Measurements from ENCODE around the gene PCDHB10. TPM values are rescaled to one million over a fixed set of nuclear protein-coding genes. Genes with fewer than 3 reads are reported as not detected.
A peak's percentile ranks its signal among the peaks of the same experiment; 100 is the strongest.
"Not testable (repeated sequence)": the region's sequence is repeated elsewhere in the genome, so short reads cannot be mapped to it uniquely, and the experiment has no call there.

The PCDHB10 gene
- polyA plus RNA-seq, 2 of the 4 experiments (the other 2 are of a cell fraction): 0.06 TPM; not detected in 1

DNA sequence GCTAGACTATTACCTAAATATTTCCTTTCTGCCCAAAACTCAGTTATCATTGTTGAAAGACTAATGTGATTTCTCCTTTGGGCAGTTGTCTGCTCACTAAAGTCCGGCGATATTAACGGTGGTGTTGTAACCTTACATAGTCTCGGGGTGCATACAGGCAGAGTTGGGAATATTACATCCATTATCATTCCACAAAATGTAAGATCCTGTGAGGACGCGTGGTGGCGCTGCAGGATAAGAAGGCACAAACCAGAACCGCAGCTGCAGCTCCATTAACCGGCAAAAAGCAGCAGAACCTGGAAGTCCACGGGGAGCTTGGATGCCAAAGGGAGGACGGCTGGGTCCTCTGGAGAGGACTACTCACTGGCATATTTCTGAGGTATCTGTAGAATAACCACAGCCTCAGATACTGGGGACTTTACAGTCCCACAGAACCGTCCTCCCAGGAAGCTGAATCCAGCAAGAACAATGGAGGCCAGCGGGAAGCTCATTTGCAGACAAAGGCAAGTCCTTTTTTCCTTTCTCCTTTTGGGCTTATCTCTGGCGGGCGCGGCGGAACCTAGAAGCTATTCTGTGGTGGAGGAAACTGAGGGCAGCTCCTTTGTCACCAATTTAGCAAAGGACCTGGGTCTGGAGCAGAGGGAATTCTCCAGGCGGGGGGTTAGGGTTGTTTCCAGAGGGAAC is 21.6 kb downstream of the PCDHB10 start, which contains the start of gene PCDHB13:
PCDHB13 (plus strand) TSS at position 264 of the 684 bp plus-strand sequence; CDS start at position 469, 205 bp downstream.
- peaks cover 10% of the 10 kb centered on the region for H3K9me3 ChIP-seq
- ATAC-seq: peak; percentile 59 to 73; a peak in 5 of 6 replicates
- 2% methylated on average over 13 of the region's 18 CpGs for whole genome bisulfite sequencing (ENCODE audit: missing lambda C conversion rate)
- H3K27ac ChIP-seq, H3K4me1 ChIP-seq, POLR2A ChIA-PET, FAIRE-seq, H3K4me3 ChIP-seq, H3K4me2 ChIP-seq: not testable (repeated sequence)
- CTCF ChIA-PET: interaction anchor here (0.8 to 1.4 kb wide), 5 partner anchors 10 to 386 kb away, joined by 3 to 6 read pairs (median 3); partner anchors contain the start of genes PCDHA6, PCDHB10 and PCDHB14
- peak in 1 of 2 experiments; percentile 53 for DNase-seq (ENCODE audit: low read depth in 1 of 2, low spot score in 1 of 2)
- TF ChIP-seq RAD21 (conservative IDR thresholded peaks at IDR 0.05 in 1 of 2, IDR thresholded peaks at IDR 0.05 in 1 of 2): peak in 1 of 2 experiments; percentile 28; a peak in 1 of 5 replicates

- H3K9me3 ChIP-seq; ATAC-seq; FAIRE-seq; DNase-seq (ENCODE audit: low read depth in 1 of 2, low spot score in 1 of 2); H3K4me1 ChIP-seq; H3K4me3 ChIP-seq; H3K27ac ChIP-seq; H3K4me2 ChIP-seq; POLR2A ChIA-PET: not testable (repeated sequence)
- WGBS (ENCODE audit: missing lambda C conversion rate): 49% methylated on average over 9 of the region's 12 CpGs
- CTCF ChIA-PET: interaction anchor here (0.8 to 1.4 kb wide), 2 partner anchors 9 to 22 kb away, joined by 3 to 6 read pairs; partner anchors contain the start of genes PCDHB10 and PCDHB14
Measured at GRCh38 chr5:141214583-141214982, 22.4 kb downstream of the PCDHB10 start.

DNA sequence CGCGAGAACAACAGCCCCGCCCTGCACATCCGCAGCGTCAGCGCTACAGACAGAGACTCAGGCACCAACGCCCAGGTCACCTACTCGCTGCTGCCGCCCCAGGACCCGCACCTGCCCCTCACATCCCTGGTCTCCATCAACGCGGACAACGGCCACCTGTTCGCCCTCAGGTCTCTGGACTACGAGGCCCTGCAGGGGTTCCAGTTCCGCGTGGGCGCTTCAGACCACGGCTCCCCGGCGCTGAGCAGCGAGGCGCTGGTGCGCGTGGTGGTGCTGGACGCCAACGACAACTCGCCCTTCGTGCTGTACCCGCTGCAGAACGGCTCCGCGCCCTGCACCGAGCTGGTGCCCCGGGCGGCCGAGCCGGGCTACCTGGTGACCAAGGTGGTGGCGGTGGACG is 23.4 kb downstream of the PCDHB10 start:
- FAIRE-seq; H3K4me3 ChIP-seq; H3K27ac ChIP-seq; H3K4me1 ChIP-seq; ATAC-seq; POLR2A ChIA-PET; CTCF ChIA-PET; DNase-seq (ENCODE audit: low read depth in 1 of 2, low spot score in 1 of 2); H3K4me2 ChIP-seq: not testable (repeated sequence)
- WGBS (ENCODE audit: missing lambda C conversion rate): 74% methylated on average over 15 of the region's 40 CpGs
- peaks cover 11% of the 10 kb centered on the region; the same call in 2 of the 3 replicates for H3K9me3 ChIP-seq

DNA sequence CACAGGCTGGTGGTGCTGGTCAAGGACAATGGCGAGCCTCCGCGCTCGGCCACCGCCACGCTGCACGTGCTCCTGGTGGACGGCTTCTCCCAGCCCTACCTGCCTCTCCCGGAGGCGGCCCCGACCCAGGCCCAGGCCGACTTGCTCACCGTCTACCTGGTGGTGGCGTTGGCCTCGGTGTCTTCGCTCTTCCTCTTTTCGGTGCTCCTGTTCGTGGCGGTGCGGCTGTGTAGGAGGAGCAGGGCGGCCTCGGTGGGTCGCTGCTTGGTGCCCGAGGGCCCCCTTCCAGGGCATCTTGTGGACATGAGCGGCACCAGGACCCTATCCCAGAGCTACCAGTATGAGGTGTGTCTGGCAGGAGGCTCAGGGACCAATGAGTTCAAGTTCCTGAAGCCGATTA is 23.9 kb downstream of the PCDHB10 start:
- H3K4me3 ChIP-seq; H3K27ac ChIP-seq; CTCF ChIA-PET; DNase-seq (ENCODE audit: low read depth in 1 of 2, low spot score in 1 of 2); ATAC-seq; H3K4me2 ChIP-seq; FAIRE-seq; H3K4me1 ChIP-seq; POLR2A ChIA-PET: not testable (repeated sequence)
- 39% methylated on average over 10 of the region's 26 CpGs for WGBS (ENCODE audit: missing lambda C conversion rate)
- peaks cover 11% of the 10 kb centered on the region; the same call in 2 of the 3 replicates for H3K9me3 ChIP-seq

DNA sequence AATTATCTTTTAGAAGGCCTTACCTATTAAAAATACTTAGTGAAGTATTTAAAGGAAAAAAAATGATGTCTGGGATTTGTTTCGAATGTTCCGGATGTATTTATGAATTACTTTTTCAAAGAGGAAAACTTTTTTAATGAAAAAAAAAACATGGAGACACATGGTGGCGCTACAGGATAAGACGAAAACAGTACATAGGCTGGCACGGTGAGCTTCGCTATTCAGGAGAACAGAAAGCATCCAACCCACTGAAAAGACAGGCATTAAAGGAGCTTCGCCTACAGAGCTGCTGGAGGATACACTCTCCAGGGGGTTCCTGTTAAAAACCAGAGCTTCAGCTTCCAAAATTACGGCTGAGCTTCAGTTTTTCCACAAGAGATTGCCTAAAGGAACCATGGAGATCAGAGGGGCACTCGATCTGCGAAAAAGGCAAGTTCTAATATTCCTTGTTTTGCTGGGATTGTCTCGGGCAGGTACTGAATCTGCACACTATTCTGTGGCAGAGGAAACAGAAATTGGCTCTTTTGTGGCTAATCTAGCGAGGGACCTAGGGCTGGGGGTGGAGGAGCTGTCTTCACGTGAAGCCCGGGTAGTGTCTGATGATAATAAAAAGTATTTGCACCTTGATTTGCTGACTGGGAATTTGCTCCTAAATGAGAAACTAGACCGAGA is 31.1 kb downstream of the PCDHB10 start, which contains the start of gene PCDHB14:
PCDHB14 (plus strand) TSS at position 232 of the 672 bp plus-strand sequence; CDS start at position 395, 163 bp downstream.
- DNase-seq (ENCODE audit: low read depth in 1 of 2, low spot score in 1 of 2) (peak in 1 of 2 experiments; percentile 36), ATAC-seq (peak in 1 of 2 experiments; percentile 69; a peak in 3 of 6 replicates), FAIRE-seq (no peak)
- TF ChIP-seq, protein P1, sequence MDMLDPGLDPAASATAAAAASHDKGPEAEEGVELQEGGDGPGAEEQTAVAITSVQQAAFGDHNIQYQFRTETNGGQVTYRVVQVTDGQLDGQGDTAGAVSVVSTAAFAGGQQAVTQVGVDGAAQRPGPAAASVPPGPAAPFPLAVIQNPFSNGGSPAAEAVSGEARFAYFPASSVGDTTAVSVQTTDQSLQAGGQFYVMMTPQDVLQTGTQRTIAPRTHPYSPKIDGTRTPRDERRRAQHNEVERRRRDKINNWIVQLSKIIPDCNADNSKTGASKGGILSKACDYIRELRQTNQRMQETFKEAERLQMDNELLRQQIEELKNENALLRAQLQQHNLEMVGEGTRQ (IDR thresholded peaks at IDR 0.05): no peak
- TF ChIP-seq CTCF (IDR thresholded peaks at IDR 0.05) (peak; percentile 32; the same call in 2 of the 3 replicates), RAD21 (conservative IDR thresholded peaks at IDR 0.05 in 1 of 2, IDR thresholded peaks at IDR 0.05 in 1 of 2) (peak; percentile 49 to 55), ZSCAN20 (CRISPR knock-in tag; IDR thresholded peaks at IDR 0.05) (no peak)
- Histone ChIP-seq H3K27ac (no peak within 1 kb of the TSS), H3K4me1 (no peaks in the 10 kb centered on the region), H3K4me3 (peak within 1 kb of the TSS; percentile 17; the same call in 1 of the 3 replicates), H3K9me3 (peaks cover 30% of the 10 kb centered on the region), H3K4me2 (peak within 1 kb of the TSS; percentile 55)
- CTCF ChIA-PET: interaction anchor here (0.6 to 1.8 kb wide), 14 partner anchors 9 to 395 kb away, joined by 3 to 13 read pairs (median 4); partner anchors contain the start of genes DIAPH1, PCDHA6, PCDHB11 and PCDHB13
- POLR2A ChIA-PET: interaction anchor here (1.0 kb wide), 1 partner anchor 139 kb away, joined by 3 read pairs; no protein-coding TSS in a partner anchor
- 8% methylated on average over 15 of the region's 15 CpGs for WGBS (ENCODE audit: missing lambda C conversion rate)

- FAIRE-seq; H3K4me3 ChIP-seq; H3K4me1 ChIP-seq; DNase-seq (ENCODE audit: low read depth in 1 of 2, low spot score in 1 of 2); ATAC-seq; H3K27ac ChIP-seq; H3K4me2 ChIP-seq; POLR2A ChIA-PET: not testable (repeated sequence)
- 77% methylated on average over 25 of the region's 40 CpGs for WGBS (ENCODE audit: missing lambda C conversion rate)
- CTCF ChIA-PET: interaction anchor here (1.3 kb wide), 1 partner anchor 336 kb away, joined by 3 read pairs; no protein-coding TSS in a partner anchor
- H3K9me3 ChIP-seq: peaks cover 20% of the 10 kb centered on the region; the same call in 1 of the 3 replicates
Measured at GRCh38 chr5:141224844-141225243, 32.7 kb downstream of the PCDHB10 start.

DNA sequence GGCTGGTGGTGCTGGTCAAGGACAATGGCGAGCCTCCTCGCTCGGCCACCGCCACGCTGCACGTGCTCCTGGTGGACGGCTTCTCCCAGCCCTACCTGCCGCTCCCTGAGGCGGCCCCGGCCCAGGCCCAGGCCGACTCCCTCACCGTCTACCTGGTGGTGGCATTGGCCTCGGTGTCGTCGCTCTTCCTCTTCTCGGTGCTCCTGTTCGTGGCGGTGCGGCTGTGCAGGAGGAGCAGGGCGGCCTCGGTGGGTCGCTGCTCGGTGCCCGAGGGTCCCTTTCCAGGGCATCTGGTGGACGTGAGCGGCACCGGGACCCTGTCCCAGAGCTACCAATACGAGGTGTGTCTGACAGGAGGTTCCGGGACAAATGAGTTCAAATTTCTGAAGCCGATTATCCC is 33.3 kb downstream of the PCDHB10 start:
- WGBS (ENCODE audit: missing lambda C conversion rate): 57% methylated on average over 6 of the region's 30 CpGs
- H3K4me3 ChIP-seq; POLR2A ChIA-PET; H3K27ac ChIP-seq; DNase-seq (ENCODE audit: low read depth in 1 of 2, low spot score in 1 of 2); ATAC-seq; FAIRE-seq; H3K4me2 ChIP-seq; H3K4me1 ChIP-seq: not testable (repeated sequence)
- CTCF ChIA-PET: interaction anchor here (0.8 kb wide), 1 partner anchor 332 kb away, joined by 3 read pairs; no protein-coding TSS in a partner anchor
- H3K9me3 ChIP-seq: peaks cover 19% of the 10 kb centered on the region; the same call in 1 of the 3 replicates
